HTR-8/SVneo (cell line): Measurements from ENCODE around the gene KCNJ12.
"Not testable (repeated sequence)": the region's sequence is repeated elsewhere in the genome, so short reads cannot be mapped to it uniquely, and the experiment has no call there.

Source experiments
- DNase-seq: peaks from one replicate; pipeline ENCODE4 v3.0.0; 2011; ENCODE audit warnings: low spot score, mixed read lengths; ENCODE audit not compliant: insufficient read length
- FAIRE-seq: peaks from 2 replicates; lab custom pipeline; 2011; peaks lifted over from hg19 to GRCh38; lab: Jason Lieb, UNC

The KCNJ12 gene

DNA sequence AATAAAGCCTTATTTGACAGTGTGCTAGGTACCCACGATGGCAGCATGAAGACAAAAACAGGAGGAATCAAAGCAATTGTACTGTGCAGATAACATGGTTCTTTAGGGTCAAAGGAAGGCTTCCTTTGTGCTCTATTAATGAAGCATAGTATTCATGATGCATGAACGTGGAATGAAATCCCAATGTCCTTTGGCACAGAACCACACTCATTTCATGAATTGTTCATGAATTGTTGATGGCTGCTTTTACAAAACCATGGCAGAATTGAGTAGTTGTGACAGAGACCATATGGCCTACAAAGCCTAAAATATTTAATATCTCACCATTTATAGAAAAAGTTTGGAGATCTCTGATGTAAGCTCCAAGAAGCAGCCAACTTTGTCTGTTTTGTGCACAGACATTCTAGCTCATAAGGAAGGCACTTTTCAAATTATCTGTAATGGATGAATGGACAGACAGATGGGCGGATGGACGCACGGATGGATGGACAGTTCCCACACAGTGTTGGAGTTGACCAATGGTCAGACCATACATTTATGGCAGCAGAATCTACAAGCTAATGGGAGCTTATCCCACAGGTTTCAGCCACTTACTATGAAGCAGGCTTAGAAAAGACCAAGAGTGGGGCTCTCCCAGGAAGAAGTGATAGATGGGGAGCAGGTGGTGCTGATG is 52.7 kb downstream of the KCNJ12 start:
- DNase-seq, FAIRE-seq: not testable (repeated sequence)

DNA sequence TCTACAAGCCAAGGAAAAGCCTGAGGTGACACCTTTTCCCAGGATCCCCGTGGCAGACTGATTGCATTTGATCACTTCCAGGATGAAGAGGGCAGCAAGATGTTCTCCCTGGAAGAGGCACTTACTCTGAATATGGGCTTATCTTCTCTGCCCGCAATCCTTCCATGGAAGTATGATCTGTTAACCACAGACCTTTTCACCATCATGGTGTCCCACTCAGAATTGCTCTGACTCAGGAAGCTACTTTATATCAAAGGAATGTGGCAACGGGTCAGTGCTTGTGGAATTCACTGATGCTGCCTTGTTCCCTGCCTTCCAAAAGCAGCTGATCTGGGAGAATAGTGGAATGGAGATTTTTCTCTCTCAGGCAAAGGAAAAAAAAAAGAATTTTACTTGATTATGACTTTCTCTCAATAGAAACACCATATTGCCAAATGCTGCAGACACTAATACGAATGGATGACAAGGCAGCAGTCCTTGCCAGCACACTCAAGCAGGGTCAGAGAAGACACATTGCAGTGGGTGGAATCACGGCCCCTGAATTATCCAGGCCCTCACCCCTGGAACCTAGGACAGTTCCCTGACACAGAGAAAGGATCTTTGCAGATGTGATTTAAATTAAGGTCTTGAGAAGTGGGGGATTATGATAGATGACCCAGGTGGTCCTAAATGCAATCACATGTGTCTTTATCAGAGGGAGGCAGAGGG is 53.9 kb downstream of the KCNJ12 start:
- FAIRE-seq, result peak; percentile 97
- not testable (repeated sequence) for DNase-seq

- FAIRE-seq, DNase-seq: not testable (repeated sequence)
Measured at GRCh38 chr17:21433971-21434370, 57.8 kb downstream of the KCNJ12 start.

DNA sequence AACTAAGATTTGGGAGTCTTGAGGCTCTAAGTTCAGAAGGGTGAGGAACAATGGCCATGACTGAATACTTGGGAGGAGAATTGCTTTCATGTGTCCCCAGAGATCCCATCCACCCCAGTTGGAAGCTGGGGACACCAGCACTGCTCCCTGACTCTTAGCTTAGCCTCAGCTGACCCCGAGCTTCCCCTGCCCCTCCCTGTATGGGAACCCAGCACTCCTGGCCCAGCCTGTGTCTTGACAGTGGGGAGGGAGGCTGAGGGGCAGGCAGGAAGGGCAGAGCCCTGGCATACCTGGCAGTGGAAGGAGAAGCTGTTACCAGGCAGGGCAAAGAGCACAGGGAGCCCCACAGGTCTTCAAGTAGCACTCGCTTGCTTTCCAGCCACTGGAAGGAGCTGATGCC is 58.8 kb downstream of the KCNJ12 start:
- peak; percentile 90 for FAIRE-seq
- DNase-seq, result not testable (repeated sequence)

DNA sequence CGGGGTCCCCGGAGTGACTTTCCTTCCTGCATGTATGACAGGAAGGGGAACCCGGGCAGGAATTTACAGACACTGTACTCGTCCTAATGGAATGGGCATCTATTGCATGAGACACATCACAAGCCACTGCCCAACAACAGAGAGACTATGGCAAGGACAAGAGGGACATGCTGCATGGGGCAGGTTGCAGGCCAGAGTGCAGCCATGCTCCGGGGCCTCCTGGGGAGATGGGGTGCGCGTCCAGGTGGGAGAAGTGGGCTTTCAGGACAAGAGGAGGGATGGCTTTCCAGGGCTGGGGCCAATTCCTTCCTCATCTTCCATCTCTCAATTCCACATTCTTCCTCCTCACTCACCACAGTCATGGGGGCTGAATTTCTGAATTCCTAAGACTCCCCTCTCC is 60.3 kb downstream of the KCNJ12 start:
- DNase-seq, result not testable (repeated sequence)
- FAIRE-seq, result peak; percentile 95

- peak; percentile 31 for FAIRE-seq
- DNase-seq, result not testable (repeated sequence)
Measured at GRCh38 chr17:21436883-21437836, 61.0 kb downstream of the KCNJ12 start.

DNA sequence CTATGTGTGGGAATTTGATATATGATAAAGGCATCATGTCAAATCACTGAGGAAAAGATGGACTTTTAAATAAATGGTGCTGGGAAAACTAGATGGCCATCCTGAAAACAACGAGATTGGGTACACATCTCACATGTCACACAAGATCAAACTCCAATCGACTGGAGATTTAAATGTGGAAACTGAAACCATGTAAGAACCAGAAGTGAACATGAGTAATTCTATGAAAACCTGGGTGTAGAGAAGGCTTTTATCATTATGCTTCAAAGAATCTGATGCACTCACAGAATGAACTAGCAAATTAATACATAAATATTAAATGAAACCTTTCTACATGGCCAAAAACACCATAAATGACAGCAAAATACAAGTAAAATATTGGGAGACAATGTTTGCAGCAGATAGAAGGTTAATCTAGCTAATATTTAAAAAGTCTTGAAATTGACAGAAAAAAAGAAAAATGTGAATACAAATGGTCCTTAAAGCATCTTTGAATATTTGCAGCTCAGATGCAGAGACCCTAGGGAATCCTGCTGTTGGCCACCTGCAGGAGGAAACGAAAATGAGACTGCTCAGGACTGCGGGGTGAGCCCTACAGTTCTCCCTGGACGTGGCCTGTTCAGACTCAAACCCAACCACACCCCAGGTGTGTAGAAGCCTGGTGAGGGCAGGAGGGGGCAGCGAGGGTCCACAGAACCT is 62.3 kb downstream of the KCNJ12 start:
- DNase-seq, FAIRE-seq: not testable (repeated sequence)

DNA sequence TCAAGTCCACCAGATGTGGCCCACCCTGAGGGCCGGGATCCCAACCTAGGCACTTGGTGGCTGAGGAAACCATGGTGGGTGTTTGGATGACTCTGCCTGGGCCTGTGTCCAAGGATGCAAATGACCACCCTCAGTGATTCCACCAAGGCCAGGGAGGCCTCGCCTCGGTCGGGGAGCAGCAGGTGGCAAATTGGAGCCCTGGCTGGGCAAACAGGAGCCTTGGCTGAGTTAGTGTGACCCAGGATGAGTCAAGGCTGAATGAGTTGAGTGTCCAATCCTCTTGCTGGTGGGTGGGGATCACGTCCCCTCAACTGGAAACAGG is 62.8 kb downstream of the KCNJ12 start:
- not testable (repeated sequence) for DNase-seq
- peak; percentile 69 for FAIRE-seq

- FAIRE-seq (no peak), DNase-seq (no peak)
Measured at GRCh38 chr17:21445091-21445650, 69.0 kb downstream of the KCNJ12 start.

- peak; percentile 90 for FAIRE-seq
Measured at GRCh38 chr17:21447552-21447951, 71.4 kb downstream of the KCNJ12 start.

DNA sequence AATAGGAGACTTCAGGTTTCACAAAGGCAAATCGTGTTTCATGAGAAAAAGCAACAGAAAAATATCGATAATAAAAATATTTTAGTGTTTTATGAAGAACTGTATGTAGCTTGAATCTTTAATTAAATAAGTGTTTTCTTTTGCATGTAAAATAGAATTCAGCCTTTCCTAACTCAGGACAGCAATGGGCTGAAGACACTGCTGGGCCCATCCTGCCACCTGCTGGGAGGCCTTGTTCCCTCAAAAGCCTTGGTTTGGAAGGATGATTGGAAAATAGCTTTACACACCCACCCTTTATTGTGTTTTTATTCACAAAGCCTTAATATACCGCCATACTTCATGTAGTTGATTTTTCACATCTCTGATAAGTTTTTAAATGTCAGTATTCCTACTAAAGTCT is 73.7 kb downstream of the KCNJ12 start:
- DNase-seq, result not testable (repeated sequence)
- FAIRE-seq, result peak; percentile 99

More at GRCh38 chr17:21447552-21447951, 71.4 kb downstream of the KCNJ12 start:
- not testable (repeated sequence) for DNase-seq

- FAIRE-seq, result no peak
Measured at GRCh38 chr17:21451975-21452374, 75.8 kb downstream of the KCNJ12 start.

DNA sequence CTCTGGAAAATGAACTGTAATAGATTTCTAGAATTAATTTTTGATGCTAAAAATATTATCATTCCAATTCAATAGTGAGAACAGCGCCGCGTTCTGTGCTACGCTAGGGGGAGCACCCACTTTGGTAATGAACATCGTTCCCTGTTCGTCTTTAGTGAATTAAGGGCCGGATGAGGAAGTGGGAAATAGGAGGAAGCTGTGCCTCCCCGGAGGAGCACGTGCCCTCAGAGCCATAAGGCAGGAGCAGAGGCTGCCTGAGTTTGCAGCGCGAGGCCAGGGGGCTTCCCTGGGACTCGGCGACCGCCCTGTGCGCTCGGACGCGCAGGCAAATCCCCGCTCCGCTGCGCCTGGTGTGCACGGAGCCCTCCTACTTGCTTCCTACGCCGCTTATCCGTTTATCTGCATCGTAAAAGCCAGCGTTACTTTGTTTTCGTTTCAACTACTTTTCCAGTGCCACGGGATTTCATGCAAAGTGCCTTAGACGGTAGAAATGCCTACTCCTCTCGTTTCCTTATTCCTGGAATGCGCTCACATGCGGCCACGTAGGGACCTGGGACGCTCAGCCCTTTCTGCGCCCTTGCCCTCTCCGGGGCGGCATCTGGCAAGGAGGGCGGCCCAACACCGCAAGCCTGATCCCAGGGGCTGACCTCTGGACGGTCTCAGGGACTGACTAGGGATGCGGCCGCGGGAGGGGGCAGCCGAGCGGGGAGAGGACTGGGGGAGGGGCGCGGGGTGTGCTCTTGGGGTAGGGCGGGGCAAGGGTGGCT is 76.4 kb downstream of the KCNJ12 start:
- DNase-seq (no peak), FAIRE-seq (peak; percentile 80)

More at GRCh38 chr17:21451975-21452374, 75.8 kb downstream of the KCNJ12 start:
- no peak for DNase-seq

GRCh38 chr17:21453144-21453898 is 77.2 kb downstream of the KCNJ12 start:
- DNase-seq (no peak), FAIRE-seq (peak; percentile 73)

- FAIRE-seq, result not testable (repeated sequence)
Measured at GRCh38 chr17:21454006-21454405, 77.8 kb downstream of the KCNJ12 start.

GRCh38 chr17:21454441-21454840 is 78.3 kb downstream of the KCNJ12 start:
- FAIRE-seq, result peak; percentile 40

More at GRCh38 chr17:21454006-21454405, 77.8 kb downstream of the KCNJ12 start:
- DNase-seq, result not testable (repeated sequence)

GRCh38 chr17:21455761-21456160 is 79.6 kb downstream of the KCNJ12 start:
- FAIRE-seq (peak; percentile 44), DNase-seq (no peak)

More at GRCh38 chr17:21454441-21454840, 78.3 kb downstream of the KCNJ12 start:
- no peak for DNase-seq

- peak; percentile 63 for FAIRE-seq
- DNase-seq, result not testable (repeated sequence)
Measured at GRCh38 chr17:21456449-21456848, 80.3 kb downstream of the KCNJ12 start.
